Posterior vena cava (tissue), 2 donors: ENCODE data around the gene GINS3. TPM values are rescaled to one million over a fixed set of nuclear protein-coding genes. Genes with fewer than 3 reads are reported as not detected.

Experiments
- DNase-seq: peaks from one replicate; pipeline ENCODE4 v3.0.0-alpha.2; 2020; ENCODE audit warnings: low spot score
- intact Hi-C, 2 donors: fragments of 100-400 bp; cut with DNase I; formaldehyde crosslinking; loops; one replicate each; pipeline versions ENCODE4 v1.14.1 to v1.14.2; 2022 to 2023
- total RNA-seq, 2 donors: library from RNA; stranded (reverse); fragmentation: NEBNext Ultra II Directional; extraction: Animal tissue kit (Norgen Biotek cat#: 25700); gene quantifications; one replicate each; pipeline ENCODE4 v1.2.1, GENCODE V29; 2021
- donor health status: DM: yes; HTN: yes; CAD: no.
- donor health status: DM: yes; HTN: yes; CAD: no.

GINS3 gene
- total RNA-seq, 2 donors from 2014 or later = 1.6 to 2.0 TPM

DNA sequence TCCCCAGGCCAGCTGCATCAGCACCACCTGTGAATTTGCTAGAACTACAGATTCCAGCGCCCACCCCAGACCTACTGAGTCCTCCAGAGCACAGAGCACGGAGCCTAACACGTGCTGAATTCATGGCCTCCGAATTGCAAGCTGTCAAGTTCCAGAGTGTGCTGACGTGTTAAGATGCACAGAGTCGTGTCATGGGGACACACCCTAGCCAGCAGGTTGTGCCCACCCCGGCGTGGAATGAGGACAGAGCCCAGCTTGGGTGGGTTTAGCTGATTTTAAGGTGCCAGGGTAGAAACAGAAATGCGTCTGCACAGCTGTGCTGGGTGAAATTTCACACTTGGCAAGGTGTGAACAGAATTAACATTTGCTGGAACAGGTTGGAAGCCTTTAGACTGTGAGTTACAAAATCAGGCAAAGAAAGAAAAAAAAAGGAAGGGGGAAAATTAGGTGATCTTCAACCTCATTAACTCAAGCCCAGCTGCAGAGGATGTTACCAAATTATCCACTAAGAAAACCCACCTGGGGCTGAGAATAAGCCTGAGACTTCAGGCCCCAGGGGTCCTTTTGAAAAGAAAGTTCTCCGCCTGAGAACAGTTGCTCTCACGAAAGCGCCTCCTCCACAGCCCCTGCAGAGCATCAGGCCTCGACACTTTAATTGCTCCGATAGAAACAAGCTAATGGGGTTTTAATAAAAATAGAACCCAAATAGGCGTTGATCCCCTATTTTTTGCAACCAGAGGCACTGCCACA, 27.1 kb downstream of the GINS3 start:
- intact Hi-C loops = no loop called here
- peak; percentile 46 for DNase-seq

DNA sequence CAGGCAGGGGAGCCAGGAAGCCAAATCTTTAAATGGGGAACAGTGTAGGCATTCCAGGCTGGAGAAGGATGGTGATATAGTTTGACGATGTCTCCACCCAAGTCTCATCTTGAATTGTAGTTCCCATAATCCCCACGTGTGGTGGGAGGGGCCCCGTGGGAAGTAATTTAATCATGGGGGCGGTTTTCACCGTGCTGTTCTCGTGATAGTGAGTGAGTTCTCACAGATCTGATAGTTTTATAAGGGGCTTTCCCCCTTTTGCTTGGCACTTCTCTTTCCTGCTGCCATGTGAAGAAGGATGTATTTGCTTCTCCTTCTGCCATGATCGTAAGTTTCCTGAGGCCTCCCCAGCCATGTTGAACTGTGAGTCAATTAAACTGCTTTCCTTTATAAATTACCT, 28.8 kb downstream of the GINS3 start:
- DNase-seq = peak; percentile 34
- intact Hi-C loops = no loop called here

DNA sequence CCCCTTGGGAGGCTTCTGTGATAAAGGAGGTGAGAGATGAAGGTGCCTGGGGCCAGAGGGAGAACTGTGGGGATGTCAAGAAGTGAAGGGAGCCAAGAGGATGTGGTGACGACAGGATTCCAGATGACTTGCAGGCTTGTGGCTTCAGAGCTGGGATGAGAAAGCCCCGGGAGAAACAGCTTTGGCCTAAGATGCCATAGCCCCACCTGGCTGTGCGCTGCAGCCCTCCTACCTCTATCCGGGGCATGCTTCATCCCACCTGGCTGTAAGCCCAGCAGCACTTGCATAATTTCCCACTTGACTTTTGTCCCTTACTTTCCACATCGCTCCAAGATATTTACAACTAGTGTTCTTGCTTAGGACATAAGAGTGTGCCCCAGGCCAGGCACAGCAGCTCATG, 29.3 kb downstream of the GINS3 start:
- peak; percentile 74 for DNase-seq
- intact Hi-C loops = no loop called here

DNA sequence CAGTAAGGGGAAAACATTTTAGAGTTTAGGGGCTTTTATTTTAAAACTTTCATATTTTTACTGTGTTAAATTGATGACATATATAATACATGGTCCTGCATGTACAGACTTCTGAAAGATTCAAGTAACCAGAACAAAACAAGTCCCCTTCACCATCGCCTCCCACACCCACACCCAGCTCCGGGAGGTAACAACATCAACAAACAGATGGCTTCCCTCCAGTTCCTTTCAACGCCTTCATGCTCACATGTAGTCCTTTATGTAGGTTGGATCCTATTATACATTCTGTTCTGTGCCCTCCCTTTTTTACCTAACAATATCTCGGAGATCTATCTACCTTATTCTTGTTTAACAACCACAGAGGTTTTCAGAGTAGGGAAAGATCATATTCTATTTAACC, 30.5 kb downstream of the GINS3 start:
- DNase-seq = peak; percentile 1
- intact Hi-C loops = no loop called here

DNA sequence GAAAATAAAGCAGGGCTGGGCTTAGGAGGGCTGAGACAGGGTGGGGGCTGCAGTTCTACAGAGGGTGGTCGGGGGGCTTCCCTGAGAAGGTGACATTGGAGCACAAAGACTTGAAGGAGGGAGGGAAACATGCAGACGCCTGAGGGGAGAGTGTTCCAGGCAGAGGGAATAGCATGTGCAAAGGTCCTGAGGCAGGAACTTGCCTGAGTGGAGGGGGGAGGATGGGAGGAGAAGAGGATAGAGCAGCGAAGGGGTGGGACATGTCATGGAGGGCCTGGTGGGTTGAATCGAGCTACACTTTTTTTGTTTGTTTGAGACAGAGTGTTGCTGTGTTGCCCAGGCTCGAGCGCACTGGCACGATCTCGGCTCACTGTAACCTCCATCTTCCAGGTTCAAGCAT, 33.0 kb downstream of the GINS3 start:
- intact Hi-C loops = no loop called here
- no peak for DNase-seq

DNA sequence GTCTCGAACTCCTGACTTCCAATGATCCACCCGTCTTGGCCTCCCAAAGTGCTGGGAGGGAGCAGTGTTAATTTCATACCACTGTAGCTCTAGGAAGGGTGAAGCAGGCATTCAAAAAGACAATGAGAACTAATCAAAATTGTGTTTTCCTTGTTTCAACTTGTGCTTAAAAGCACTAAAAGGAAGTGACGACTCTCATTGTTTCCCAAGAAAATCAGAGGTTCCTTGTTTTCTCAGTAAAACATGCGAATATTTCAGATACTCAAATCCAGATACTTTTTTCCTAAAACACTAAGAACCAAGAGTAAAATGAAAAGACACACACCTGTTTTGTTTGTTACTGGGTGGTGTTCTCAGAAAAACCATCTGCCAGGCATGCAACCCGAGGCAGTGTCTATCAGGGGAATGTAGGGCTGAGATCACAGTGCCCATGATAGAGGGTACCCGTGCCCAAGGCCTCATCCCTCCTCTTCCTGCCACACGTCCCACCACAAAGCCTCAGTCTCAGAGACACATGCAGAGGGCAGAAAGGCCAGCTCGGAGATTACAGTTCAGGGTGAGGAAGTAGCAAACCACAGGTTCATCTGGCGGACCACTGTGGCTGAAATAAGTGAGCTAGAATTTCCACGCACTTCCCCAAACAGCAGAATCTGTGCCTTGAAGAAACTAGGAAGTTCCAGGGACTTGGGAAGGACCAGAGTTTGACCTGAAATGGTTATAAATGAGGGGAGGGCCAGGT, 33.7 kb downstream of the GINS3 start:
- intact Hi-C loops = no loop called here
- DNase-seq = no peak

DNA sequence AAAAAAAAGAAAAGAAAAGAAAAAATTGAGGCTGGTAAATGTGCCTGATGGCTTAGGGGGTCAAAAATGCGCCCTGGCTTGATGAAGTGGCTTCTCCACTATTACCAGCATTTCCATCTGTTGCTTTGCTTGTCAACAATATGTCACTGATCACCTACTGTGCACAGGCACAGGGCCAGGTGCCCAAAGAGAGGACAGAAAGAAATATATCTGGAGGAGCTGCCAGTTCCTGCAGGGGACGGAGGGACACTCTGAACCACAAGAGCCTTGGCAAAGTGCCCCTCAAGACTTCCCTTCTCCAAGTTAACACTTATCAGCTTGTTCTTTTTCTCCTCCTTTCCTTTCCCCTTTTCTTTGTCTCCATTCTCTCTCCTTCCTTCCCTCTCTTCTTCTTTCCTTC, 34.7 kb downstream of the GINS3 start:
- DNase-seq = no peak
- intact Hi-C loops = no loop called here

DNA sequence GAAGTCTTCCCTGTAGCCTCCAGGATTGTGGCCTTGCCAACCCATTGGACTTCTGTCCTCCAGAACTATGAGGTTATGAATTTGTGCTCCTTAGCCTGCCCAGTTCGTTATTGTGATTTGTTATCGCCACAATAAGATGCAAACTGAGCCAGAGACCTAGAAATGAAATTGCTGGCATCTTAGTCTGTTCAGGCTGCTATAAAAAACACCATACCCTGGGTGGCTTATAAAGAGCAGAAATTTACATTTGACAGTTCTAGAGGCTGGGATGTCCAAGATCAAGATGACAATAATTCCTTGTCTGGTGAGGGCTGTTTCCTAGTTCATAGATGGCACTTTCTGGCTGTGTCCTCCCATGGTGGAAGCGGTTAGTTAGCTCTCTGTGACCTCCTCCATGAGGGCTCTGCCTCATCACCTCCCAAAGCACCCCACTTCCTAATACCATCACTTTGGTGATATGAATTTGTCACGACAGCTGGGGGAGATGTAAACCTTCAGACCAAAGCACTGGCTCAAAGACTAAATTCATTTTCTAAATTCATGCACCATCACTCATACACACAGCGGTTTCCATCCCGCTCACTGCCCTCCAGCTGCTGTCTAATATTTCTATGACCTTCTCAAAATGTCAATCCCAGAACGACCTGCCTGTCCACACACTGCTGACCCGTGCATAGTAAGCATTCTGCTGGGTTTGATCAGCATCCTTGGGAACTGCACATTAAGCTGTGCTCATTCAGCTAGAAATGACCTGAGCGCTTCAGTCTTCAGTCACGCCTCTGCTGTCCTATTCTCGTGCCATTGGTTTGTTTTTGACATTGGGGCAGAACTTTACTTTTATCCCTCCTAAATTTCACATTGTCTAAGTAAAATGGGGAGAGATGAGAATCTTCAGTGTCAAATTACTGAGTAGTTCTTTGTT, 36.6 kb downstream of the GINS3 start:
- no peak for DNase-seq

DNA sequence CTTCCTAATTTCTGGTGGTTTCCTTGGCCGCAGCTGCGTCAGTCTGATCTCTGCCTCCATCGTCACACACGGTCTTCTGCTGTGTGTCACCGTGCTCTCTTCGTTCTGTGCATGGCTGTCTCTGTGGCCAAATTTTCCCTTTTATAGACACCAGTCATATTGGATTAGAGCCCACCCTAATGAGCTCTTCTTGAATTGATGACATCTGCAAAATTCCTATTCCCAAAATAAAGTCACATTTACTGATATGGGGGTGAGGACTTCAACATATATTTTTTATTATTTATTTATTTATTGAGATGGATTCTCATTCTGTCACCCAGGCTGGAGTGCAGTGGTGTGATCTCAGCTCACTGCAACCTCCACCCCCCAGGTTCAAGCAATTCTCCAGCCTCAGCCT, 38.4 kb downstream of the GINS3 start:
- intact Hi-C loops = no loop called here
- DNase-seq = no peak

More for the DNA sequence above, 36.6 kb downstream of the GINS3 start:
- intact Hi-C loops = no loop called here

DNA sequence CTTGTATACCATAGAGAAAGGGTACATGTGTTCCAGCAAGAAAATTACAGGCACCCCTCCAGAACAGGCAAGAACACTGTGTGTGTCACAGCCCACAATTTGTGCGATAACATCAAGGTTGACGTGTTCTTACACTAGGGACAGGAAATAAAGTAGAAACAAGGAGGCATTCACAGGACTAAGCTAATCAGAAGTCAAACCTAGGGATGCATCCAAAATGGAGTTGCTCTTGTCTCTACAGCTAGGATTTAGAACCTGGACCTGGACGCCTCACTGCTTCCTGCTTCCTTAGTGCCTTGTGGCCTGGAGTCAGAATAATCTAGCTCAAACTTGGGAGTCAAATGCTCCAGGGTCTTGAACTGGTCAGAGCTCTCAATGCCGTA, 41.3 kb downstream of the GINS3 start:
- no peak for DNase-seq
- intact Hi-C loops = no loop called here

DNA sequence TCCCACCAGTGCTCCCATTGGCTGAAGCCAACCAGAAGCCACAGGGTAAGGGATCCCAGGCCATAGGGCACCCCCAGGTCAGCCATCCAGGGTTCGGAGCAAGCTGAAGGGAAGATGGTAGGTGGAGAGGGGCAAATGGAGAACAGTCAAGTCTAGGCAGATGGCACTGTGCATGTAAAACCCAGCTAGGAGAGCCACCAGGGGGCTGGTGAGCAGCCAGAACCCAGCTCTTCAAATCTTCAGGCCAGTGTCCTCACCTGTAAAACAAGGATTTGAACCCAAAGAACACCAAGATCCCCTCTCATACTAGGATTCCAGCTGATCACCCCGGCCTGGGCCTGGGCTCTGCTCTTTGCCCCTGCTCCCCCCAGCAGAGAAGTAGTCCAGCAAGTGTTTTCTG, 43.5 kb downstream of the GINS3 start:
- intact Hi-C loops = no loop called here
- no peak for DNase-seq

DNA sequence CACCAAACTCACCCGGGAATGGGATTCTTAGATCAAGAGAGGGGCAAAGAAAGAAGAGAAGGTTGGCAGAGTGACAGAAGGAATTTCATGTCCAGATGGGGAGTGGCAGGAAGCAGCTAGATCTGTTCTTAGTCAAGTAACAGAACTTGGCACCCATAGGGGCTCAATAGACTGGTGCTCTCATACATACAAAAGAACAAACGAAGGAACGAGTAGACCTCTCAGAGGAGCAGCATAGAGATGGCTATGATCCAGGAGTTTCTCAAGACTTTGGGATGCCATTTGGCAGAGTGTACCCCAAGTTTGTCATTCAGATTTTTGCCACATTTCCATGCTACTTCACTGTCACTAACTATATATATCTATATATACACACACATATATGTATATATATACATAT, 47.9 kb downstream of the GINS3 start:
- DNase-seq = no peak
- intact Hi-C loops = no loop called here

DNA sequence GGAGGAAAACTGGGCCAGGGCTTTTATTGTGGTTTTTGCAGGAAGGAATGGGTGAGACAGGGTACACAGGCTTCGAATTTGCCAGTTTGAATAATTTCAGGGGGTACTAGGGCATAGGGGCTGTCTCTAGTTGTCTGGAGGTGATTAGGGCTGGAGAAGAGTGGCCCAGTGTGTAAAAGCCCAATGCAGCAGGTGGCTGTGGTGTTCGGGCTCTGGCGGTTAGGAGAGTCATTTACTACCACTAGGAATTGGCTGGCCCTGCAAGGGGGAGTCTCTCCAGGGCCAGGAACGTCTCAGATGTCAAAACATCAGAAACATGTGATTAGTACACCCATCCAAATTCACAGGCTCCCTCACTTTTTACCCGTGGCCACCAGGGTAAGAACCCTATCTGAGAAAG, 50.3 kb downstream of the GINS3 start:
- DNase-seq = no peak
- intact Hi-C loops = no loop called here

DNA sequence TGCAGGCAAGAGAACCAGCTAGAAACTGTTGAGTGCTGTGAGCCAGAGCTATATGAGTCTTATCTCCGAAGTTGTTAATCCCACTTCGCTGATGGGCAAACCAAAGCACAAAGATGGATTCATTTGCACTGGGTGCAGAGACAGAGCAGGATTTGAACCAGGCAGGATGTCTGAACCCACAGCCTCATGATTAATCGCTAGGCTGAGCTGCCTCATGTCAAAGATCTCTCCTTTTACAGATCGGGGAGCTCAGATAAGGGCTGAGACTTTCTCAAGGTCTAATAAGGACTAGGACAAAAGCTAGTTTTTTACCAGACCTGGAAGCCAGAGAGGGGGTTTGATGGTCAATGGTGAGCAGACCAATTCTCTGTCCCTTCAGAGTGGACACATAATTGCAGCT, 51.5 kb downstream of the GINS3 start:
- DNase-seq = no peak

DNA sequence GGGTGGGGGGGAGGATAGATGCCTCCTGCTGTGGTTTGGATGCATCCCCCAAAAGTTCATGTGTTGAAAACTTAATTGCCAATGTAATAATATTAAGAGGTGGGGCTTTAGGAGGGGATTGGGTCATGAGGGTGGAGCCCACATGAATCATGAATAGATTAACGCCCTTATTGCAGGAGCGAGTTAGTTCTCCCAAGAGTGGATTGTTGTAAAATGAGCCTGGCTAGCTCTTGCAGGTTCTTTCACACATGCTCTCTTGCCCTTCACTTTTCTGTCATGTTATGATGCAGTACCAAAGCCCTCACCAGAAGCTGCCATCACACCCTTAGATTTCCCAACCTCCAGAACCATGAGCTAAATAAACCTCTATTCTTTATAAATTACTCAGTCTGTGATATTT, 52.0 kb downstream of the GINS3 start:
- no peak for DNase-seq
- intact Hi-C loops = no loop called here

More for the DNA sequence above, 51.5 kb downstream of the GINS3 start:
- intact Hi-C loops = no loop called here

DNA sequence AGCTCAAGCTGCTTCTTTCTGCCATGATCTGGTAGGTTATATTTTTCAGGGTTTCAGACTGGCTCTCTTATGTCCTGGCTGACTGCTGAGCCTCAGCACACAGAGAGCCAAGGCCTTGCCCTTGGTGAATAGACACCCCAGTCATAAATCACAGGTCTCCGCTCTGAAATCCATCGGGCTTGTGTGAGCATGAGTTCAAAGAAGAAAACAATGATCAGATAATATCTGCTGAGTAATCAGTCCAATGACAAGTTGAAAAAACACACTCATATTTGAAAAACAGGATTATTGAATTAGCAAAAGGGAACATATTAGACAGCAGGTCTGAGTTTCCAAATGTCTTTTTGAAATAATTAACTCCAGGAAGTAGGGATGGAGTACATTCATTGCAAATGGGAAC, 56.6 kb downstream of the GINS3 start:
- DNase-seq = no peak
- intact Hi-C loops = no loop called here

DNA sequence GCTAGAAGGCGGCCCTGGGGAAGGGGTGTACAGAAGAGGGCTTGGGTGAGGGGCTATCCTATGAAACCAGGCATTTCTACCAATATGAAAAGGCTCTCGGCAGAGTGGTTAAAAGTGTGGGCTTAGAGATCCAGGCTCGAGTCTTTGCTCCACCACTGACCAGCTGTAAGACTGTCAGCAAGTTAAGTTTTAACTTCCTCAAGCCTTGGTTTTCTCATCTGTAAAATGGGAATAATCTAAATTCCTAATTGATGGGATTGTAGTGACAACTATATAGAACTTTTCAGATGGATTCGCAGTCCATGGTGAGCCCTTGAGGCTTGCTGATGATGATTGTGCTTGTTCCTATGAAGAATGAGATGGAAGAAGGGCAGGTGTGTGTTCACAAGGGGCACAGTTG, 57.0 kb downstream of the GINS3 start:
- DNase-seq = no peak
- intact Hi-C loops = no loop called here

DNA sequence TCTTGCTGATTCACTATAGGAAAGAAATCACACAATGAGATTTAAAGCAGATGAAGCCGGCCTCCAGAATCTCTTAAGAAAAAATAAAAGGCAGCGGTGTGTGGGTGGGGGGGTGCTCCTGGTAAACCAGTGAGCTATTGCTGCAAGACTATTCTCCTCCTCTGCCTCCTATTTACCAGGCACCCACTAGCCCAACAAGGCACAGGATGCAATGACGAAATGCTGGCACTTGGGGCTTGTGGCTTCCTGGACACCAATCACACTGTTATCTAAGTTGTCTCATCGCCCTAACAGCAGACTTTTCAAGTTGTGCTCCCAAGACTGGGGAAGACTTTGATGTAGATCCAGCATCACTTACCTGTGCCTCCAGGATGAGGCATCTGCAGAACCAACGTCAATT, 57.5 kb downstream of the GINS3 start:
- no peak for DNase-seq
- intact Hi-C loops = no loop called here

DNA sequence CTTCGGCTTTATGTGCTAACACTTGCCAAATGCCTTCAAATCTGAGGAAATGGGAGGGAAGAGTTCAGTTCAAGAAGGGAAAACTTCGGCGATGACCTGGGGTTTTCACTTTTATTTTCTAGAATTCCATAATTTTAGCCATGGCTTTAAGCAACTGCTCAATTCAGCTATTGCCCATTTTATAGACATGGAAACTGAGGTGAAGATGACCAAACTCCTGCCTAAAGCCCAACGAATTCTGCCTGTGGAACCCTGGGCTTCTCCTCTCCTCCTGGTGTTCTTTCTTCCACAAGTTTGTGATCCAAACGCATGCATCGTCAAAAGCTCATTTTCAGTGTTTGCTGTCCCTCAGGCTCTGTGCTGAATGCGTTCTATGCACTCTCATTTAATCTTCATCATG, 58.3 kb downstream of the GINS3 start:
- intact Hi-C loops = no loop called here
- no peak for DNase-seq

DNA sequence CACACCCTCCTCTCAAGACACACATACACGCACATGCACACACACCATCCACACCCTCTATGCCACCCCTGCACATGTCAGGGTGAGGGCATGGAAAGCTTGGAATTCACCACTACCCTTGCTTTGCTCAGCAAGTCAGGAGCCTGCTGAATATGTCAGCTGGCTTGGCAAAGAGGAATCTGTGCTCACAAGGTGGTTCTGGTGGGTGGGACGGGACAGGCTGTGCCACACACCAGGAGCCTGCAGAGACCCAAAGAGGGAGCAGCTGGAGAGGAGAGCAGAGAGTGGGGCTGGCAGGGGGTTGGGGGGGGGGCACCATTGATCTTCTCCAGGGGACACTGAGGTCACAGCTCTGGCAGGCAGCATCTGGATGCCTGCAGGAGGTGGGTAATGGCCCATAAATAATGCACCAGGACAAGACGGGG, 59.0 kb downstream of the GINS3 start:
- DNase-seq = peak; percentile 35
- intact Hi-C loops = no loop called here
